ENCODE results near the gene CFAP210.

DNA sequence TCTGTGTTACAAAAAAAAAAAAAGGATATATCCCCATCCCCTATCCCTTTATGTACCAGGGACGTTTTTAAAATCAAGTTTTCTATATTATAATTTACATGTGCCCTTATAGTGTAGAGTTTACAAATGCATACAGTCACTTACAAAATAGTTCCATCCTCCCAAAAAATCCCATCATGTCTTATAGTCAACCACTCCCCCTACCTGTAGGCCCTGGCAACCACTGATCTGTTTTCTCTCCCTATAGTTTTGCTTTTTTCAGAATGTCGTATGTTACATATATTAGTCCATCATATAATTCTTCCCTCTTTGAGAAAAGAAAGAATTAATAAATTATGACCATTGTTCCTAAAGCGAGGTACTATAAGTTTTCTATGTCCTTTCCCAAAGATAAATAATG, 17.8 kb downstream of the CFAP210 start:
- TF ChIP-seq, protein P1, sequence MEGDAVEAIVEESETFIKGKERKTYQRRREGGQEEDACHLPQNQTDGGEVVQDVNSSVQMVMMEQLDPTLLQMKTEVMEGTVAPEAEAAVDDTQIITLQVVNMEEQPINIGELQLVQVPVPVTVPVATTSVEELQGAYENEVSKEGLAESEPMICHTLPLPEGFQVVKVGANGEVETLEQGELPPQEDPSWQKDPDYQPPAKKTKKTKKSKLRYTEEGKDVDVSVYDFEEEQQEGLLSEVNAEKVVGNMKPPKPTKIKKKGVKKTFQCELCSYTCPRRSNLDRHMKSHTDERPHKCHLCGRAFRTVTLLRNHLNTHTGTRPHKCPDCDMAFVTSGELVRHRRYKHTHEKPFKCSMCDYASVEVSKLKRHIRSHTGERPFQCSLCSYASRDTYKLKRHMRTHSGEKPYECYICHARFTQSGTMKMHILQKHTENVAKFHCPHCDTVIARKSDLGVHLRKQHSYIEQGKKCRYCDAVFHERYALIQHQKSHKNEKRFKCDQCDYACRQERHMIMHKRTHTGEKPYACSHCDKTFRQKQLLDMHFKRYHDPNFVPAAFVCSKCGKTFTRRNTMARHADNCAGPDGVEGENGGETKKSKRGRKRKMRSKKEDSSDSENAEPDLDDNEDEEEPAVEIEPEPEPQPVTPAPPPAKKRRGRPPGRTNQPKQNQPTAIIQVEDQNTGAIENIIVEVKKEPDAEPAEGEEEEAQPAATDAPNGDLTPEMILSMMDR (conservative IDR thresholded peaks at IDR 0.05; ENCODE audit: low read depth in 2 of 2): peak; percentile 72 to 73
- no peak for TF ChIP-seq EZH2phosphoT487 (IDR thresholded peaks at IDR 0.05; ENCODE audit: unreplicated experiment)
- TF ChIP-seq EZH2 (IDR thresholded peaks at IDR 0.05; ENCODE audit: low read depth, unreplicated experiment): no peak
